GM20000 (cell line): ENCODE measurements around the gene KRTAP4-3.
"Not testable (repeated sequence)": the region's sequence is repeated elsewhere in the genome, so short reads cannot be mapped to it uniquely, and the experiment has no call there.

Source experiments
- DNase-seq: peaks from one replicate; pipeline ENCODE4 v3.0.0; 2012; ENCODE audit warnings: low spot score
- CTCF ChIP-seq: IDR thresholded peaks from 2 replicates; pipeline ENCODE4 v1.5.1; 2012; ENCODE audit warnings: mild to moderate bottlenecking, control low read depth; ENCODE audit errors: extremely low read depth, missing control alignments

KRTAP4-3 gene

GRCh38 chr17:41118721-41119120, 49.3 kb downstream of the KRTAP4-3 start:
- no peak for DNase-seq
- no peak for TF ChIP-seq CTCF

GRCh38 chr17:41117846-41118386, 50.1 kb downstream of the KRTAP4-3 start, which contains the start of gene KRTAP4-11:
KRTAP4-11 (minus strand) TSS chr17:41118373; CDS start chr17:41118315, 58 bp downstream.
- not testable (repeated sequence) for DNase-seq
